ENCODE results near the gene ZNRD2.

DNA sequence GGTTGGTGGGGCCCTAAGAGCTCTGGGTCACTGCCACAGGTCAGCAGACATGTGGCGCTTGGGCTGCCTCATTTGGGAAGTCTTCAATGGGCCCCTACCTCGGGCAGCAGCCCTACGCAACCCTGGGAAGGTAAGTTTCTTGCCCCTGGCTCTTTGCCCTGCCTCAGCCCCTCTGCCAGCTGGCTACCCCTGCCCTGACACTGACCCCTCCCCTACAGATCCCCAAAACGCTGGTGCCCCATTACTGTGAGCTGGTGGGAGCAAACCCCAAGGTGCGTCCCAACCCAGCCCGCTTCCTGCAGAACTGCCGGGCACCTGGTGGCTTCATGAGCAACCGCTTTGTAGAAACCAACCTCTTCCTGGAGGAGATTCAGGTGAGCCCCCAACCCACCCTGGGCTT lies 43.5 kb upstream of the ZNRD2 start:
- TF ChIP-seq, protein P1, sequence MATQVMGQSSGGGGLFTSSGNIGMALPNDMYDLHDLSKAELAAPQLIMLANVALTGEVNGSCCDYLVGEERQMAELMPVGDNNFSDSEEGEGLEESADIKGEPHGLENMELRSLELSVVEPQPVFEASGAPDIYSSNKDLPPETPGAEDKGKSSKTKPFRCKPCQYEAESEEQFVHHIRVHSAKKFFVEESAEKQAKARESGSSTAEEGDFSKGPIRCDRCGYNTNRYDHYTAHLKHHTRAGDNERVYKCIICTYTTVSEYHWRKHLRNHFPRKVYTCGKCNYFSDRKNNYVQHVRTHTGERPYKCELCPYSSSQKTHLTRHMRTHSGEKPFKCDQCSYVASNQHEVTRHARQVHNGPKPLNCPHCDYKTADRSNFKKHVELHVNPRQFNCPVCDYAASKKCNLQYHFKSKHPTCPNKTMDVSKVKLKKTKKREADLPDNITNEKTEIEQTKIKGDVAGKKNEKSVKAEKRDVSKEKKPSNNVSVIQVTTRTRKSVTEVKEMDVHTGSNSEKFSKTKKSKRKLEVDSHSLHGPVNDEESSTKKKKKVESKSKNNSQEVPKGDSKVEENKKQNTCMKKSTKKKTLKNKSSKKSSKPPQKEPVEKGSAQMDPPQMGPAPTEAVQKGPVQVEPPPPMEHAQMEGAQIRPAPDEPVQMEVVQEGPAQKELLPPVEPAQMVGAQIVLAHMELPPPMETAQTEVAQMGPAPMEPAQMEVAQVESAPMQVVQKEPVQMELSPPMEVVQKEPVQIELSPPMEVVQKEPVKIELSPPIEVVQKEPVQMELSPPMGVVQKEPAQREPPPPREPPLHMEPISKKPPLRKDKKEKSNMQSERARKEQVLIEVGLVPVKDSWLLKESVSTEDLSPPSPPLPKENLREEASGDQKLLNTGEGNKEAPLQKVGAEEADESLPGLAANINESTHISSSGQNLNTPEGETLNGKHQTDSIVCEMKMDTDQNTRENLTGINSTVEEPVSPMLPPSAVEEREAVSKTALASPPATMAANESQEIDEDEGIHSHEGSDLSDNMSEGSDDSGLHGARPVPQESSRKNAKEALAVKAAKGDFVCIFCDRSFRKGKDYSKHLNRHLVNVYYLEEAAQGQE (IDR thresholded peaks at IDR 0.05; ENCODE audit: insufficient read depth in 1 of 2, low read depth in 2 of 2, low read length in 2 of 2) = no peak
- no peak for TF ChIP-seq POLR2AphosphoS5 (IDR thresholded peaks at IDR 0.05; ENCODE audit: low read depth, low read length)
- TF ChIP-seq TAF1 (IDR thresholded peaks at IDR 0.05; ENCODE audit: borderline replicate concordance, insufficient read depth, low read length) = no peak
- no peak for TF ChIP-seq FOXP2 (optimal IDR thresholded peaks at IDR 0.05; ENCODE audit: borderline replicate concordance, extremely low read depth, extremely low read length, insufficient read depth)
